GM12878 (cell line): ENCODE results near the gene TOM1L2. TPM values are rescaled to one million over a fixed set of nuclear protein-coding genes. Genes with fewer than 3 reads are reported as not detected.

ENCODE experiments used
- ATAC-seq: fragments of 200-7000 bp; cut with Tn5 transposase; 3 replicates; pipeline ENCODE4 v1.9.1; 2020; ENCODE audit warnings: mild to moderate bottlenecking, moderate library complexity
- BruUV-seq: library from RNA; stranded (reverse); fragments of 400-500 nt; replicated peaks from 2 replicates; lab custom pipeline; 2021; lab: Mats Ljungman, UMichigan
- CTCF ChIA-PET: fragments of 300-600 bp; sonication (Branson Sonifier 250); formaldehyde crosslinking; extraction: SDS; loops from one replicate; lab custom pipeline; 2021; ENCODE audit warnings: inconsistent platforms; lab: Yijun Ruan, JAX
- POLR2A ChIA-PET: fragments of 350-600 bp; formaldehyde crosslinking; extraction: SDS; loops from one replicate; lab custom pipeline; 2021; ENCODE audit warnings: inconsistent platforms; lab: Charles Lee
- RAD21 ChIA-PET: fragments of 300-600 bp; sonication (Branson Sonifier 250); formaldehyde crosslinking; loops from one replicate; lab custom pipeline; 2023; ENCODE audit warnings: antibody characterized with exemption; ENCODE audit not compliant: unreplicated experiment; lab: Charles Lee
- SMC1A ChIA-PET: fragments of 300-600 bp; sonication (Branson Sonifier 250); formaldehyde crosslinking; loops from one replicate; lab custom pipeline; 2023; ENCODE audit not compliant: unreplicated experiment, uncharacterized antibody; lab: Charles Lee
- DNase-seq: peaks from one replicate; pipeline ENCODE4 v3.0.0-alpha.2; 2011; ENCODE audit warnings: low read depth, low spot score
- FAIRE-seq: peaks from 3 replicates; lab custom pipeline; 2011; peaks lifted over from hg19 to GRCh38; lab: Jason Lieb, UNC
- H2AFZ ChIP-seq: 2 replicates; pipeline ENCODE4 v1.6.0; 2011; ENCODE audit warnings: low read depth, low read length, control low read depth; ENCODE audit not compliant: control insufficient read depth
- H3K27ac ChIP-seq: 2 replicates; pipeline ENCODE4 v1.5.1; 2011; ENCODE audit warnings: control low read depth; ENCODE audit not compliant: control insufficient read depth, insufficient read depth
- H3K27me3 ChIP-seq, 2 experiments: replicated peaks in 1 of 2; 2 replicates each; pipeline versions ENCODE4 v1.6.0 to v1.6.1; 2011; ENCODE audit warnings: low read length in 1 of 2; ENCODE audit not compliant: control insufficient read depth in 2 of 2, insufficient read depth in 2 of 2
- H3K36me3 ChIP-seq, 2 experiments: 2 replicates each; pipeline ENCODE4 v1.5.1; 2011; ENCODE audit warnings: low read length in 1 of 2; ENCODE audit not compliant: control insufficient read depth in 2 of 2, insufficient read depth in 2 of 2
- H3K4me1 ChIP-seq: 2 replicates; pipeline ENCODE4 v1.6.1; 2011; ENCODE audit warnings: mild to moderate bottlenecking, low read length, moderate library complexity, mixed read lengths; ENCODE audit not compliant: control insufficient read depth, insufficient read depth
- H3K4me2 ChIP-seq: 2 replicates; pipeline ENCODE4 v1.6.0; 2011; ENCODE audit warnings: control low read depth; ENCODE audit not compliant: control insufficient read depth, insufficient read depth
- H3K4me3 ChIP-seq: fragments of 200-600 bp; sonication (generic); 2 replicates; pipeline ENCODE4 v1.5.1; 2016
- H3K79me2 ChIP-seq: 2 replicates; pipeline ENCODE4 v1.6.0; 2011; ENCODE audit warnings: low read length; ENCODE audit not compliant: control insufficient read depth, insufficient read depth
- H3K9ac ChIP-seq: 2 replicates; pipeline ENCODE4 v1.8.0; 2011; ENCODE audit warnings: low read length, control low read depth, mixed read lengths; ENCODE audit not compliant: control insufficient read depth, insufficient read depth
- H3K9me3 ChIP-seq: replicated peaks from 3 replicates; pipeline ENCODE4 v1.5.1; 2011; ENCODE audit warnings: mild to moderate bottlenecking, low read length; ENCODE audit not compliant: control insufficient read depth, insufficient read depth
- H4K20me1 ChIP-seq: 2 replicates; pipeline ENCODE4 v1.6.0; 2011; ENCODE audit not compliant: control insufficient read depth, insufficient read depth
- DPF2 ChIP-seq: fragments of 450-650 bp; IDR thresholded peaks from 2 replicates; pipeline ENCODE4 v1.6.1; 2017; ENCODE audit warnings: mild to moderate bottlenecking
- EP300 ChIP-seq, 2 experiments: fragments of 150-350 bp in 1 of 2; IDR thresholded peaks; 2 replicates each; pipeline ENCODE4 v1.6.1; 2011 to 2012; ENCODE audit warnings: low read depth in 2 of 2, low read length in 2 of 2, borderline replicate concordance in 1 of 2, improper control_type of control experiment in 1 of 2, inconsistent platforms in 1 of 2; ENCODE audit not compliant: control insufficient read depth in 1 of 2
- HDGF ChIP-seq: fragments of 450-650 bp; IDR thresholded peaks from 2 replicates; pipeline ENCODE4 v1.6.1; 2016; ENCODE audit warnings: antibody characterized with exemption
- IRF3 ChIP-seq: fragments of 450-650 bp; IDR thresholded peaks from 2 replicates; pipeline ENCODE4 v1.6.1; 2014; ENCODE audit warnings: mild to moderate bottlenecking
- NFXL1 ChIP-seq: fragments of 450-650 bp; IDR thresholded peaks from 2 replicates; pipeline ENCODE4 v1.6.1; 2017; ENCODE audit warnings: antibody characterized with exemption, mild to moderate bottlenecking, borderline replicate concordance
- POLR2AphosphoS5 ChIP-seq: IDR thresholded peaks from 2 replicates; pipeline ENCODE4 v1.6.1; 2011; ENCODE audit warnings: mild to moderate bottlenecking, low read length, inconsistent platforms
- RAD51 ChIP-seq: fragments of 450-650 bp; IDR thresholded peaks from 2 replicates; pipeline ENCODE4 v1.6.1; 2016; ENCODE audit warnings: moderate library complexity, mild to moderate bottlenecking, inconsistent platforms
- SIX5 ChIP-seq: IDR thresholded peaks from 2 replicates; pipeline ENCODE4 v1.6.1; 2011; ENCODE audit warnings: mild to moderate bottlenecking, low read depth, low read length, moderate library complexity; ENCODE audit not compliant: severe bottlenecking
- SMAD5 ChIP-seq: IDR thresholded peaks from 2 replicates; pipeline ENCODE4 v1.6.1; 2016; ENCODE audit warnings: antibody characterized with exemption, low read depth
- TAF1 ChIP-seq: IDR thresholded peaks from 2 replicates; pipeline ENCODE4 v1.6.1; 2011; ENCODE audit warnings: mild to moderate bottlenecking, low read depth, low read length, borderline replicate concordance
- TARDBP ChIP-seq: IDR thresholded peaks from 2 replicates; pipeline ENCODE4 v1.6.1; 2016; ENCODE audit warnings: borderline replicate concordance
- WGBS: methylation state at CpG from one replicate; pipeline ENCODE4 v1.1.6; 2016; ENCODE audit warnings: low lambda C conversion rate; ENCODE audit not compliant: insufficient replicate concordance, insufficient coverage; ENCODE audit errors: missing lambda C conversion rate; 5-methylcytosine and 5-hydroxymethylcytosine counted together
- in situ Hi-C: fragments of 300-500 bp; cut with MboI; formaldehyde crosslinking; loops from 9 replicates; pipeline ENCODE4 v1.14.3; 2018; ENCODE audit warnings: mixed read lengths
- intact Hi-C: fragments of 100-400 bp; cut with micrococcal nuclease; formaldehyde crosslinking; loops from one replicate; pipeline ENCODE4 v1.14.2; 2022; ENCODE audit not compliant: unreplicated experiment
- polyA plus RNA-seq, 11 experiments: library from polyadenylated mRNA; depleted of rRNA in 4 of 11; unstranded in 6 of 11; stranded (reverse) in 5 of 11; fragments of >200 nt; fragmentation: Nextera tagmentation in 4 of 11; fragmentation: Illumina TruSeq in 1 of 11; extraction: Ambion mirVana in 4 of 11; extraction: Trizol in 1 of 11; gene quantifications; 1 replicate in 1 of 11; 2 replicates in 10 of 11; pipeline versions ENCODE4 v1.2.1 to v1.2.3, GENCODE V29; 2011 to 2016; ENCODE audit warnings: inconsistent platforms in 2 of 11, missing spikeins in 2 of 11, low read depth in 1 of 11
- total RNA-seq, 4 experiments: library from RNA; depleted of rRNA in 3 of 4; stranded (reverse); fragments of >200 nt in 3 of 4; fragmentation: Illumina TruSeq in 1 of 4; extraction: Trizol in 1 of 4; gene quantifications; 2 replicates each; pipeline versions ENCODE4 v1.2.1 to v1.2.3, GENCODE V29; 2013 to 2021
- TF ChIP-seq, protein P1 (sequence below): fragments of 450-650 bp; IDR thresholded peaks from 2 replicates; pipeline ENCODE4 v1.6.1; 2016; ENCODE audit warnings: mild to moderate bottlenecking
- TF ChIP-seq, protein P2 (sequence below): fragments of 450-650 bp; formaldehyde crosslinking; IDR thresholded peaks from 2 replicates; pipeline ENCODE4 v1.4.0; 2022; ENCODE audit warnings: mild to moderate bottlenecking, moderate library complexity
- TF ChIP-seq, protein P3 (sequence below): IDR thresholded peaks from 2 replicates; pipeline ENCODE4 v1.6.1; 2011; ENCODE audit warnings: low read depth, mild to moderate bottlenecking, low read length, moderate library complexity, borderline replicate concordance; ENCODE audit errors: extremely low read depth

The TOM1L2 gene
- total and polyA plus RNA-seq, 10 of the 15 experiments (the other 5 are each of a cell fraction or from before 2014, with no cell fraction given) = 0.19 to 19.2 (median 8.1) TPM

DNA sequence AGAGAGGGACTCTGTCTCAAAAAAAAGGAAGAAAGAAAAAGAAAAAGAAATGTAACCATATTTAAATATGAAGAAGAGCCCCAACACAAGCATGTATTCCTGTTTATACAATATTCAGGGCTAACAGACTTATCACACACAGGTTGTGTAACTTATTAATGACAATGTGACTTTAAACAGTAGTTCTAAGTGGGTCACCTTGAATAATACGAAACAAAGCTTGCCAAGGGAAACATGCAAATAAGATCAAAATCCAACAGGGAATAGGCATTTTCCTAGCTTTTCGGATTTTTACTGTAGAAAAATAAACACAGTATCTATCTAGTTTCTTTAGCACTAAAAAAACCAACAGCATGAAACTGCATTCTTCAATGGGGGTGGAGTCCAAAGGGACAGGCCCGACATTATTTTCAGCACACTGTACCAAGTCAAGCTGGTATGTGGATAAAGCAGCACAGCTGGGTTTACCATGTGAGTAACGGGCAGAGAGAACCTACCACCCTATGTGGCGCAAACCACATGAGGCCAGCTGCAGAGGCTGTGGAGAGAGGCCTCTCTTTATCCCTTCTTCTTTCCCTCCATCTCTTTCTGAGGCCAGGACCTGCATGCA, 45.3 kb downstream of the TOM1L2 start:
- POLR2A ChIA-PET = no interaction called here
- TF ChIP-seq POLR2AphosphoS5 = no peak
- no peak for TF ChIP-seq EP300 (IDR thresholded peaks at IDR 0.05; ENCODE audit: borderline replicate concordance in 1 of 2, control insufficient read depth in 1 of 2, low read depth in 2 of 2, low read length in 2 of 2)
- TF ChIP-seq DPF2 = no peak
- no peak for TF ChIP-seq HDGF
- TF ChIP-seq RAD51 = no peak
- TF ChIP-seq, protein P1, sequence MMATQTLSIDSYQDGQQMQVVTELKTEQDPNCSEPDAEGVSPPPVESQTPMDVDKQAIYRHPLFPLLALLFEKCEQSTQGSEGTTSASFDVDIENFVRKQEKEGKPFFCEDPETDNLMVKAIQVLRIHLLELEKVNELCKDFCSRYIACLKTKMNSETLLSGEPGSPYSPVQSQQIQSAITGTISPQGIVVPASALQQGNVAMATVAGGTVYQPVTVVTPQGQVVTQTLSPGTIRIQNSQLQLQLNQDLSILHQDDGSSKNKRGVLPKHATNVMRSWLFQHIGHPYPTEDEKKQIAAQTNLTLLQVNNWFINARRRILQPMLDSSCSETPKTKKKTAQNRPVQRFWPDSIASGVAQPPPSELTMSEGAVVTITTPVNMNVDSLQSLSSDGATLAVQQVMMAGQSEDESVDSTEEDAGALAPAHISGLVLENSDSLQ = no peak
- no peak for TF ChIP-seq SIX5
- no peak for TF ChIP-seq TARDBP
- TF ChIP-seq NFXL1 = no peak
- no peak for TF ChIP-seq IRF3
- TF ChIP-seq TAF1 = no peak
- no peak for TF ChIP-seq SMAD5
- TF ChIP-seq, protein P2, sequence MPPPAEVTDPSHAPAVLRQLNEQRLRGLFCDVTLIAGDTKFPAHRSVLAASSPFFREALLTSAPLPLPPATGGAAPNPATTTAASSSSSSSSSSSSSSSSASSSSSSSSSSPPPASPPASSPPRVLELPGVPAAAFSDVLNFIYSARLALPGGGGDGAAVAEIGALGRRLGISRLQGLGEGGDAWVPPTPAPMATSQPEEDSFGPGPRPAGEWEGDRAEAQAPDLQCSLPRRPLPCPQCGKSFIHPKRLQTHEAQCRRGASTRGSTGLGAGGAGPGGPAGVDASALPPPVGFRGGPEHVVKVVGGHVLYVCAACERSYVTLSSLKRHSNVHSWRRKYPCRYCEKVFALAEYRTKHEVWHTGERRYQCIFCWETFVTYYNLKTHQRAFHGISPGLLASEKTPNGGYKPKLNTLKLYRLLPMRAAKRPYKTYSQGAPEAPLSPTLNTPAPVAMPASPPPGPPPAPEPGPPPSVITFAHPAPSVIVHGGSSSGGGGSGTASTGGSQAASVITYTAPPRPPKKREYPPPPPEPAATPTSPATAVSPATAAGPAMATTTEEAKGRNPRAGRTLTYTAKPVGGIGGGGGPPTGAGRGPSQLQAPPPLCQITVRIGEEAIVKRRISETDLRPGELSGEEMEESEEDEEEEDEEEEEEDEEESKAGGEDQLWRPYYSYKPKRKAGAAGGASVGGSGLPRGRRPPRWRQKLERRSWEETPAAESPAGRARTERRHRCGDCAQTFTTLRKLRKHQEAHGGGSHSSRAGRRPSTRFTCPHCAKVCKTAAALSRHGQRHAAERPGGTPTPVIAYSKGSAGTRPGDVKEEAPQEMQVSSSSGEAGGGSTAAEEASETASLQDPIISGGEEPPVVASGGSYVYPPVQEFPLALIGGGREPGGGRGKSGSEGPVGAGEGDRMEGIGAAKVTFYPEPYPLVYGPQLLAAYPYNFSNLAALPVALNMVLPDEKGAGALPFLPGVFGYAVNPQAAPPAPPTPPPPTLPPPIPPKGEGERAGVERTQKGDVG (CRISPR knock-in tag) = no peak
- TF ChIP-seq, protein P3, sequence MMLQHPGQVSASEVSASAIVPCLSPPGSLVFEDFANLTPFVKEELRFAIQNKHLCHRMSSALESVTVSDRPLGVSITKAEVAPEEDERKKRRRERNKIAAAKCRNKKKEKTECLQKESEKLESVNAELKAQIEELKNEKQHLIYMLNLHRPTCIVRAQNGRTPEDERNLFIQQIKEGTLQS = no peak

More for the DNA sequence above, 45.3 kb downstream of the TOM1L2 start:
- ChIA-PET RAD21 (interaction anchor here (1.2 to 2.3 kb wide), 2 partner anchors 8 to 18 kb away, joined by 6 read pairs; no protein-coding TSS in a partner anchor), CTCF (interaction anchor here (1.1 to 1.9 kb wide), 3 partner anchors 9 to 107 kb away, joined by 3 to 9 read pairs (median 8); no protein-coding TSS in a partner anchor), SMC1A (interaction anchor here (1.4 to 3.2 kb wide), 2 partner anchors 9 to 106 kb away, joined by 5 to 10 read pairs; no protein-coding TSS in a partner anchor)
- H3K4me1 ChIP-seq = no peaks in the 10 kb centered on the region
- H3K9ac ChIP-seq = no peak overlapping the region
- no peaks in the 10 kb centered on the region for H3K9me3 ChIP-seq
- H3K36me3 ChIP-seq = no peaks in the 10 kb centered on the region
- no peak overlapping the region for H3K4me2 ChIP-seq
- FAIRE-seq (no peak), DNase-seq (no peak), ATAC-seq (no peak)
- H3K27ac ChIP-seq = no peak overlapping the region
- no peaks in the 10 kb centered on the region for H4K20me1 ChIP-seq
- no peak overlapping the region for H2AFZ ChIP-seq
- BruUV-seq = no TSS peak
- intact Hi-C loops = no loop called here
- no peak overlapping the region for H3K4me3 ChIP-seq
- WGBS = 73% methylated on average over 5 of the region's 5 CpGs
- in situ Hi-C loops = no loop called here
- H3K27me3 ChIP-seq = no peaks in the 10 kb centered on the region
- H3K79me2 ChIP-seq = no peaks in the 10 kb centered on the region
